ENCODE measurements around the gene CHCHD1. TPM values are rescaled to one million over a fixed set of nuclear protein-coding genes. Genes with fewer than 3 reads are reported as not detected.

CHCHD1 gene
- total RNA-seq, 1 experiment from 2014 or later, result 238 TPM

- Histone ChIP-seq H3K36me3 (ENCODE audit: low read depth, low read length) (peaks cover 62% of the 10 kb centered on the region), H3K9me3 (ENCODE audit: low read length) (no peaks in the 10 kb centered on the region), H3K79me2 (ENCODE audit: low read length) (peaks cover 49% of the 10 kb centered on the region), H3F3A (ENCODE audit: low read length, unreplicated experiment) (peaks cover 17% of the 10 kb centered on the region), H2AFZ (ENCODE audit: low read length) (peak overlapping the region; percentile 89), H3K9ac (ENCODE audit: low read length) (peak overlapping the region; percentile 78), H3K4me1 (ENCODE audit: insufficient read depth, low read length) (peaks cover 26% of the 10 kb centered on the region), H4K20me1 (ENCODE audit: low read length) (peaks cover 29% of the 10 kb centered on the region), H3K27me3 (ENCODE audit: low read length) (no peaks in the 10 kb centered on the region), H3K9me2 (replicated peaks; ENCODE audit: low read length) (no peaks in the 10 kb centered on the region), H3K4me3 (ENCODE audit: low read length) (peak overlapping the region; percentile 73), H3K4me2 (ENCODE audit: low read length) (peak overlapping the region; percentile 81), H3K27ac (ENCODE audit: low read length) (peak overlapping the region; percentile 71)
- no TSS peak for BruUV-seq (replicated peaks)
- TF ChIP-seq EZH2 (IDR thresholded peaks at IDR 0.05; ENCODE audit: low read length, unreplicated experiment), result no peak
- peak; percentile 53 for TF ChIP-seq CTCF (conservative IDR thresholded peaks at IDR 0.05; ENCODE audit: low read depth, low read length)
- TF ChIP-seq EZH2phosphoT487 (IDR thresholded peaks at IDR 0.05; ENCODE audit: borderline replicate concordance, low read length), result no peak
- ChIA-PET CTCF (interaction anchor here (0.5 to 3.1 kb wide), 8 partner anchors 14 to 213 kb away, joined by 3 to 39 read pairs (median 6); no protein-coding TSS in a partner anchor), POLR2A (ENCODE audit: unreplicated experiment) (interaction anchor here (0.5 to 1.8 kb wide), 15 partner anchors 8 to 311 kb away, joined by 3 to 13 read pairs (median 4); partner anchors contain the start of gene CHCHD1)
- DNase-seq, result peak; percentile 99
- intact Hi-C loops (cut with micrococcal nuclease), result loop anchor here (1.0 to 5.0 kb wide), 7 partner anchors 9 to 225 kb away; partner anchors contain the start of genes NDST2, SEC24C, VCL and ZSWIM8
- ATAC-seq, result peak; percentile 66
These were observed 9.3 kb upstream of the CHCHD1 start for GRCh38 chr10:73772281-73773151.

GRCh38 chr10:73773152-73773879, 8.5 kb upstream of the CHCHD1 start:
- H3K9ac ChIP-seq (ENCODE audit: low read length), result peak overlapping the region; percentile 78
- TF ChIP-seq CTCF (conservative IDR thresholded peaks at IDR 0.05; ENCODE audit: low read depth, low read length) (no peak), EZH2phosphoT487 (IDR thresholded peaks at IDR 0.05; ENCODE audit: borderline replicate concordance, low read length) (no peak), EZH2 (IDR thresholded peaks at IDR 0.05; ENCODE audit: low read length, unreplicated experiment) (no peak)
- H3K27me3 ChIP-seq (ENCODE audit: low read length), result no peaks in the 10 kb centered on the region
- H3K4me1 ChIP-seq (ENCODE audit: insufficient read depth, low read length), result peaks cover 26% of the 10 kb centered on the region
- ATAC-seq, result peak; percentile 0; the same call in 1 of the 2 replicates
- H3K4me2 ChIP-seq (ENCODE audit: low read length), result peak overlapping the region; percentile 81
- peak overlapping the region; percentile 73 for H3K4me3 ChIP-seq (ENCODE audit: low read length)
- ChIA-PET CTCF (interaction anchor here (0.5 to 3.1 kb wide), 6 partner anchors 13 to 214 kb away, joined by 3 to 39 read pairs (median 8); no protein-coding TSS in a partner anchor), POLR2A (ENCODE audit: unreplicated experiment) (interaction anchor here (0.5 to 1.8 kb wide), 8 partner anchors 8 to 239 kb away, joined by 3 to 13 read pairs (median 4); partner anchors contain the start of genes CAMK2G and CHCHD1)
- H3K9me2 ChIP-seq (replicated peaks; ENCODE audit: low read length), result no peaks in the 10 kb centered on the region
- BruUV-seq (replicated peaks), result TSS peak; percentile 39
- peaks cover 57% of the 10 kb centered on the region for H3K79me2 ChIP-seq (ENCODE audit: low read length)
- H3K36me3 ChIP-seq (ENCODE audit: low read depth, low read length), result peaks cover 57% of the 10 kb centered on the region
- peaks cover 17% of the 10 kb centered on the region for H3F3A ChIP-seq (ENCODE audit: low read length, unreplicated experiment)
- DNase-seq, result no peak
- no peaks in the 10 kb centered on the region for H3K9me3 ChIP-seq (ENCODE audit: low read length)
- H2AFZ ChIP-seq (ENCODE audit: low read length), result peak overlapping the region; percentile 89
- peak overlapping the region; percentile 1; the same call in 1 of the 2 replicates for H3K27ac ChIP-seq (ENCODE audit: low read length)
- H4K20me1 ChIP-seq (ENCODE audit: low read length), result peaks cover 29% of the 10 kb centered on the region
- intact Hi-C loops (cut with micrococcal nuclease), result loop anchor here (1.0 to 5.0 kb wide), 5 partner anchors 8 to 224 kb away; partner anchors contain the start of genes NDST2, VCL and ZSWIM8

Data from PC-3 (cell line).